ENCODE measurements around the gene ADM5.

Gene ADM5

DNA sequence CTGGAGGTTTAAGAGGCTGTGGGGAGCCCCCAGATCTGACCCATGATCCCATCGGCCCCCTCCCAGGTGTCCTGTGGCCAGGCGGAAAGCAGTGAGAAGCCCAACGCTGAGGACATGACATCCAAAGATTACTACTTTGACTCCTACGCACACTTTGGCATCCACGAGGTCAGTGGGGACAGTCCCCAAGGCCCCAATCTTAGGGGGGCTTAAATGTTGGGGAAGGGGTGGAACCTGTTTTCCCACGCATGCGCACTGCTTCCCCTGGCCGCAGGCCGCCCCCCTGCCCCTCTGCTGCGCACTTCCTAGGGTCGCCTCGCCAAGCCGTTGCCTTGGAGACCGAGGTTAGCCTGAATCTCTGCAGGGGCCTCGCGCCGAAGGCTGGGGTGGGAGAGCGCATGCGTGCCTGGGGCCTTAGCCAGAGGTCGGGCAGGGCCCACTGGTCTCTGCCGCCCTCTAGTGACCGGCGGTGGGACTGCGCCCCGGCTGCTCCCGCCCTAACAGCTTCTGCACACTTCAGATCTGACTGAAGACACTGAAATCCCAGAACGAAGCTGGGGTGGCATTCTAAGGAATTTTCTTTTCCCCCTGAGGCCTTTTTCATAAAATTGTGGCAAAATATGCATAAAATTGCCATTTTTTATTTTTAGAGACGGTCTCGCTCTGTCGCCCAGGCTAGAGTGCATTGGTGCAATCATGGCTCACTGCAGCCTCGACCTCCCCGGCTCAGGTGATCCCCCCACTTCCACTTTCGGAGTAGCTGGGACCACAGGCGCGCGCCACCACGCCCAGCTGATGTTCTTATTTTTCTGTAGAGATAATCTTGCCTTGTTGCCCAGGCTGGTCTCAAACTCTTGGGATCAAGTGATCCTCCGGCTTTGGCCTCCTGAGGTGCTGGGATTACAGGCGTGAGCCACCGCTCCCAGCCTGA is 8.7 kb upstream of the ADM5 start:
- DNase-seq = peak; percentile 79

DNA sequence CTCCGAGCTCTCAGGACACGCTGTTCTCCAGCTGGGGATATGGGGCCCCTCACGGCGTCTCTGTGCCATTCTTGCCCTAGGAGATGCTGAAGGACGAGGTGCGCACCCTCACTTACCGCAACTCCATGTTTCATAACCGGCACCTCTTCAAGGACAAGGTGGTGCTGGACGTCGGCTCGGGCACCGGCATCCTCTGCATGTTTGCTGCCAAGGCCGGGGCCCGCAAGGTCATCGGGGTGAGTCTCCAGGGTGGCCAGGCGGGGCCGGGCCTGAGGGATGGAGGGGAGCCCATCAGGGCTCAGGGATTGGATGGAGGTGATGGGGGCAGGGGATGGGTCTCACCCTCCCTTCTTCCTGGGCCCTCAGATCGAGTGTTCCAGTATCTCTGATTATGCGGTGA is 7.6 kb upstream of the ADM5 start:
- DNase-seq = no peak

DNA sequence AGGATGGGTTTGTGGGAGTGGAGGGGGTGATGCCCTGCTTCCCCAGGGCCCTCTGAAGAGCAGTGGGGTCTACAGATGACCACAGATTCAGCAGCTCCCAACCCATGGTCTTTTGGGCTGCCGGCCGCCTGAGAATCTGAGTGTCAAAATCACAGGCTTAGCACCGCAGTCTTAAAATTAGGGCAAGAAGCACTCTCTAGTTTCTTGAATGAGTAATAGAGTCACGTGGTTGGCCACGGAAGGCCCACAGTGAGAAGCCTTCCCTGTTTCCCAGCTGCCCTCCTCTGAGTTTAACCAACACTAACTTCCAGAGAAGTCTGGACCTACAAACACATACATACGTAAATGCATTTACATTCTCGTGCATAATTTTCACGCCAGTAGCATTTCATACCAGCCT is 7.1 kb upstream of the ADM5 start:
- no peak for DNase-seq

DNA sequence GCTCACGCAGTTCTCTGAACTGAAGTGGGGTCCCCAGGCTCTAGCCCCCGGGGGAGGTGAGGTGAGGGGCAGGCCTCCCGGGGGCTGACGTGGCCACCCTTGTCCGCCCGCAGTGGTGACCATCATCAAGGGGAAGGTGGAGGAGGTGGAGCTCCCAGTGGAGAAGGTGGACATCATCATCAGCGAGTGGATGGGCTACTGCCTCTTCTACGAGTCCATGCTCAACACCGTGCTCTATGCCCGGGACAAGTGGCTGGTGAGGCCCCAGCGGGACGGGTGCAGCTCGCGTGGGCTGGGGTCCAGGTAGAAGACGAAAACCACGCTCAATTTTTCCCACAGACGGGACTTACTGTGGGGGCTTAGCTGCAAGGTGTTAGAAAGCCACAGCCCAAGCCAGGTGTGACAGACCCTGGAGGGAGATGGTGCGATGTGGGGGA is 5.6 kb upstream of the ADM5 start:
- DNase-seq = no peak

DNA sequence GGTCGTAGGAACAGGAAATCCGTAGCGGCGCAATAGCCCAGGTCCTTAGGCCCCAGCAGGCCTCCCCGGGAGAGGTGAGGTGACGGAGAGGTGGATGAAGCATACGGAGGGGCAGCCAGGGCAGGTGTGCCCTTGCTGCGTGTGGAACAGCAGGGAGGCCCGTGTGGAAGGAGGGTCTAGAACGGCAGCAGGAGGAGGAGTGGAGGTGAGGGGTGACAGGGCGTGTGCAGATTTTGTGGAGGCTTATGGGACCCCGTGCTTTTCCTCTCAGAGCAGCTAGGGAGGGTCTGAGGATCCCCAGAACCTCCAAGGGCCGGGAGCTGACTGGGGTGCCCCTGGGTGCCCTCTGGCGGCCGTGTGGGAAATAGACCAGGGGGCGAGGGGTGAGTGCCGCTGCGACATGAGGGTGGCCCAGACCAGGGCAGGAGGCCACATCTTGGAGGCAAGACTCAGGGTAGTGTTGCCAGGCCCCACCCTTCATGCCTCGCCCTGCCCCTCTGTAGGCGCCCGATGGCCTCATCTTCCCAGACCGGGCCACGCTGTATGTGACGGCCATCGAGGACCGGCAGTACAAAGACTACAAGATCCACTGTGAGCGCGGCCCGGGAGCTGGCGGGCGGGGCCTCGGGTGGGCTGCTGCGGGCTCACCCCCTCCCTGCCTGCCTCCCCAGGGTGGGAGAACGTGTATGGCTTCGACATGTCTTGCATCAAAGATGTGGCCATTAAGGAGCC is 5.0 kb upstream of the ADM5 start:
- no peak for DNase-seq

DNA sequence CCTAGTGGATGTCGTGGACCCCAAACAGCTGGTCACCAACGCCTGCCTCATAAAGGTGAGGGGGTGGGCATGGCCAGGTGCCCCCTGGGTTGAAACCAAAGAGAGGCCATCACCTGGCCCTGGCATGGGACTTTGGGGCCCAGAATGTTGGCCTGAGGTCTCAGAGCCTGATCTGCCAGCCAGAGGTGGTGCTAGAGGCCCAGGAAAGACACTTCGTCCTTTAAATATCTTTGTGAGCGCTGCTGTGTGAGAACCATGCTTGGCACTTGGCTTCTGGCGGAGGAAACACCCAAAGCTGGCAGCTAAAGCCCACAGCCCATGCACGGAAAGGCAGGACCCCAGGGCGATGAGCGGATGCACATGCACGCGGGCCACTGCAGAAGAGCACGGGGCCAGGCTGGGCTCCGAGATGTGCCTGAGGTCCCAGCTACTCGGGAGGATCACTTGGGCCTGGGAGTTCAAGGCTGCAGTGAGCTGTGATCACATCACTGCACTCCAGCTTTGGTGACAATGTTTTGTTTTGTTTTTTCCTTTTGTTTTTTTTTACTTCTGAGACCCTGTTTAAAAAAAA is 4.3 kb upstream of the ADM5 start:
- no peak for DNase-seq

DNA sequence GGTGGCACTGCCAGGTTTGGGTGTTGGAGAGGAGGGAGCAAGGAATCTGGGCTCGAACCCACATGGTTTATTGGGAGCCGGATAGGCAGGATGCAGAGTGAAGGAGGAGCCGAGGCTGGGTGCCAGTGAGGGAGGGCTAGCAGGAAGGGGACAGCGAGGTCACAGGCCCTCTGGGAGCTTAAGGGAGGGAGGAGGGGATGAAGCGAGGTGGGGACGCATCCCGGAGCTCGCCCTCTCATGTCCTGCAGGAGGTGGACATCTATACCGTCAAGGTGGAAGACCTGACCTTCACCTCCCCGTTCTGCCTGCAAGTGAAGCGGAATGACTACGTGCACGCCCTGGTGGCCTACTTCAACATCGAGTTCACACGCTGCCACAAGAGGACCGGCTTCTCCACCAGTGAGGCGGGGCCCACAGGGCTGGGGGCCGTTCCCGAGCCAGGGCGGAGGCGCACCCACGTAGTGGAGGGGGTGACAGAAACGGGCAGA is 3.5 kb upstream of the ADM5 start:
- no peak for DNase-seq

DNA sequence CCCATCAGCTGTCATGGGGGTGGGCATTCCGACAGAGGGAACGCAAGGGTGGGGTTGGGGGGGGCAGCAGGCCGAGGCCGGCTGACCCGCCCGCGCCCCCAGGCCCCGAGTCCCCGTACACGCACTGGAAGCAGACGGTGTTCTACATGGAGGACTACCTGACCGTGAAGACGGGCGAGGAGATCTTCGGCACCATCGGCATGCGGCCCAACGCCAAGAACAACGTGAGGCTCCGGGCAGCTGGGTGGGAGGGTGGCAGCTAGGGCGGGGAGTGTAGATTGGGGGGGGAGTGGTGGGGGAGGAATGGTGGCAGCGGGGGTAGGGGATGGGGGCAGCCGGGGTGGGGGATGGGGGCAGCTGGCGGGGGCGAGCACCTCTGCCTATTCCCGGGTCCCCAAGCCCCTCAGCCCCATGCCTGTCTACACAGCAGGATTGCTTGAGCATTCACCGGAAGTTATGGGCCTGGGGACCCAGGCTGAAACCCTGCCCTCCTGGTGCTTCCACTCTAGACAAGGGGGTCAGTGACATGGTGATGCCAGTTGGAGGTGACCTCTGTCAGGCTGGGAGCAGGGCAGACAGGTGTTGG is 2.8 kb upstream of the ADM5 start:
- DNase-seq = no peak

DNA sequence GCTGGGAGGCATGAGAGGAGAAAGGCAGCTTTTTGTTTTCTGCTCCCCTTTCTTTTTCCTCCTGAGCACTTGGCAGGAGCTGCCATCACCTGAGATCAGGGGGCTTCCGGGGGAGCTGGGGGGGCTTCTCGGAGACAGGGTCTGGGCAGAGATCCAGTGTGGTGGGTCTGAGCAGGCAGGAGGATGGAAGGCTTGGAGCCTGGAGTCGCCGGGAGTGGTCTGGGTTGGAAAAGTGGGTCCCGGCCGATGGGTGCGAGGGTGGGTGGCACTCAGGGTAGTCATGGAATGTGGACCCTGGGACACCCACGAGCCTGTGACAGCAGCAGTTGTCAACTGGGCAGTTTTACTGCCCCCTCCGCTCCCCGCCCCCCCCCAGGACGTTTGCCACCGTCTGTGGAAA is 2.2 kb upstream of the ADM5 start:
- DNase-seq = no peak

DNA sequence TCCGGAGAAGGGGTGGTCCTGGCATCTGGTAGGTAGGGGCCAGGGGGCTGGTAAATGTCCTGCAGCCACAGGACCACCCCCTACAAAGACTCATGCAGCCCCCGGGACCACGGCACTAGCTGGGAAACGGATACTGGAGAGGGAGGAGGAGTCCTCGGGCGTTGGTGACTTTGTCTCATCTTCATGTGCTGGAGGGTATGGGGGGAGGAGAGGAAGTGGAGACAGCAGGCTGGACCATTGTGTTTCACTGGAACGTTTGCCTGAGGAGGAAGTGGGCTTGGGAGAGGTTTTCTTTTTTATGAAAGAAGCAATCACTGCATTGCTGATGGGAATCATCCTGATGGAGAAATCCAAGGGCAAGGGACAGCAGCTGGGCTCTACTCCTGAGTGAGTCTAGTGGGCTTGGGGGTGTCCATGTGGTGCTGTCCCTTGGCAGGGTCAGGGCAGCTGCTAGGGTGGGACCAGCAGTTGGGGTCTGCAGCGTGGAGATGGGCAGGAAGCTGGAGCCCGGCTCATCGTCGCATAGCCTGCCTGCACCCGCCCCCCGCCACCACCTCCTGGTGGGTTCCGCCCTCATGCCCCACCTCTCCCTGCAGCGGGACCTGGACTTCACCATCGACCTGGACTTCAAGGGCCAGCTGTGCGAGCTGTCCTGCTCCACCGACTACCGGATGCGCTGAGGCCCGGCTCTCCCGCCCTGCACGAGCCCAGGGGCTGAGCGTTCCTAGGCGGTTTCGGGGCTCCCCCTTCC is 1.7 kb upstream of the ADM5 start:
- DNase-seq = no peak

DNA sequence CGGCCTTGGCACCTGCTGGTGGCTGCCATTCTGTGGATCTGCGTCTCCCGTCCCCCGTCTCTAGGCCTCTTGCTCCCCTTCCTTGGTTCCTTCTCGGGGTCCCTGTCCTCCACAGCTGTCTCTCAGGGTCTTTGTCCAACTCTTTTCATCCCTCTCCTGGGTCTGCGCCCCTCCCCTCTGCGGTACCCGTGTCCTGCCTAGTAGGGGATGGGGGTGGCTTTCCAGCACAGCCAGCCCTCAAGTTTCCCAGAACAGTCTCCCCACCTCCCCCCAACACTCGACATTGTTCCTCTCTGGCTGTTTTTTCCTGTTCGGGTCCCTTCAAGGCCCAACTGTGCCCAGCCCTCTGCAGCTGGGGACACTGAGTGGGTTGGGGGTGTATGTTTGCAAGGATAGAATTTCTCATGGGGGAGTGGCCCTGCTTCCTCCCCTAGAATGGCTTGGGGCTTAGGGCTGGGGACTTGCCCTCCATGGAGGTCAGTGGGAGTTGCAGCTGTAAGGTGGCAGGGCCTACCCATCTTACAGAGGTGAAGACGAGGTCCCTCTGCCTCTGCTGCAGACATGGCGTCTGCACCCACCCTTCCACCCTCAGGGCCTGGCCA is 762 bp upstream of the ADM5 start:
- no peak for DNase-seq

DNA sequence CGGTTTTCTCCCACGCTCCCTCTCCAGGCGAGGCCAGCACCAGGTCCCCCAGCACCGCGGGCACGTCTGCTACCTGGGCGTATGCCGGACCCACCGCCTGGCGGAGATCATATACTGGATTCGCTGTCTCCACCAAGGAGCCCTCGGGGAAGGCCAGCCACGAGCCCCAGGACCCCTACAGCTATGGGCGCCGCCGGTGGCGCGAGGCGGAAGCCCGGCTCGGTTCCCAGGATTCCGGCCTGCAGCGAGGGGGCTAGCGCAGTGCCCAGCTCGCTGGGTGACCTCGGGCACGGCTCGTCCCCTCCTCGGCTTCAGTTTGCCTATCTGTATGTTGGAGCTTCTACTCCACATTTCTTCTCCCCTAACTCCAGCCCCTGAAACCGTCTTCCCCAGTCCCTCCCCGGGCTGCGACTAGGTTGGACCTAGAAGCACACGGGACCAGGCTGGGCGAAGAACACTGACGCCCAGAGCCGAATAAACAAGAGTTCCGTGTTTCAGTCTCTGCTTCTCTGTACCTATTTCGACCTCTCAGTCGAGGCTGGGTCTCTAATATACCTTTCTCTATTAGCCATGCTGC is 773 bp downstream of the ADM5 start:
- no peak for DNase-seq

DNA sequence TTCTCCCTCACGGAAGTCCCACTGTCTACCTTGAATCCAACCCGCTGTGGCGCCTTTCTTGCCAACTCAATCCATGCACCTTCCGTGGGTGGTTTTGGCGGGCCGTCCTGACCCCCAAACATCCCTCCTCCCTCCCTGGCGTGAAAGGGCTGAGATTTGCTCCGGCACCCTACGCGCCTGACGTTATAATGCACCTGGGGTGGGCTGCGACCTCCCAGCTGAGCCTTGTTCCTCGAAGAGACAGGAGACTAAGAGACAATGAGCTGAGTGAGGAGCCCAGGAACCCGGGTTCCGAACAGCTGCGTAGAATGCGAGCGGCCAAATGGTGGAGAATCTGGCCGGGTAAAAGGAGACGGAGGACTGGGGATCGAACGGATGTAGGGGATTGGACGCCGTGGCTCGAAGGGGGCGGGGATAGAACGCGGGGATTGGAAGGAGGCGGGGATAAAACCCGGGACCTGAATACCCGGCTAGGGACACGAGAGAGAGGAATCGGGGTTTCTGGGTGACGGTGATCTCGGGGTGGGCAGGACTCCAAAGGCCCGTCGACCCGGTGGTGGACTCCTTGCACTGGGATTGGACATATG is 1.4 kb downstream of the ADM5 start, which contains the start of gene CPT1C:
CPT1C (plus strand) TSS at position 461 of the 587 bp plus-strand sequence. CDS start 1,137 bp downstream, outside the sequence.
- peak; percentile 93 for DNase-seq

DNA sequence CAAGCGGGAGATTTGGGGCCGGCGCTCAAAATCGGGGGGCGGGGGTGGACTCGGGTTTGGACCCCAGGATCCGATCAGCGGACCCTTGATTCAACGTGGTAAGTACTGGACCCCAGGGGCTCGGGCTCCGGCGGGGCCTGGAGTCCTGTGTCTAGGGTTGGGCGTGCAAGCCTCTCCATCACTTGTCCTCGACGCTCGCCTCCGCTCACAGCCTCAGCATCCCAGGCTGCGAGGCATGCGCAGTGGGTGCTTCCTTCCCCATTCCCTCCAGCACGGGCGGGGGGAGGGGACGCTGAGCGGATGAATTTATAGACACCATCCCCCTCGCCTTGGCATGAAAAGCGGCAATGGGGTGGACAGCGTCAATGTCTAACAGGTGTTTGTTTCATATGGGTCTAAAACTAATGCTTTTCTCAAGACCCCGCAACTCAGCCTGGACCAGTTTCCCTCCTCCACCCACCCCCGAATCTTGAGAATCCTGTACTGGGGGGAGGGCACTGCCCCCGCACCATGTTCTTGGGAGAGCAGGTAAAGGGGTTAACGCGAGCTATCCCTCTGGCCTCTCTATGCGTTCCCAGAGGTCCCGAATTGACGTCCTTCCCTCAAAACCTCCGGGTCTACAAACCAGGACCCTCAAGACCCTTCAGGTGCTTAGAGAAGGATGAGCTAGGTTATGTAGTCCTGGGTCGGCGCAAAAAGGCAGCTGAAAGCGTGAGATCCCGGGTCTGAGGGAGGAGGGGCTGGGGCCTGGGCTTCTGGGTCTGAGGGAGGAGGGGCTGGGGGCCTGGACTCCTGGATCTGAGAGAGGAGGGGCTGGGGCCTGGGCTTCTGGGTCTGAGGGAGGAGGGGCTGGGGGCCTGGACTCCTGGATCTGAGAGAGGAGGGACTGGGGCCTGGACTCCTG is 2.1 kb downstream of the ADM5 start:
- DNase-seq = peak; percentile 55

DNA sequence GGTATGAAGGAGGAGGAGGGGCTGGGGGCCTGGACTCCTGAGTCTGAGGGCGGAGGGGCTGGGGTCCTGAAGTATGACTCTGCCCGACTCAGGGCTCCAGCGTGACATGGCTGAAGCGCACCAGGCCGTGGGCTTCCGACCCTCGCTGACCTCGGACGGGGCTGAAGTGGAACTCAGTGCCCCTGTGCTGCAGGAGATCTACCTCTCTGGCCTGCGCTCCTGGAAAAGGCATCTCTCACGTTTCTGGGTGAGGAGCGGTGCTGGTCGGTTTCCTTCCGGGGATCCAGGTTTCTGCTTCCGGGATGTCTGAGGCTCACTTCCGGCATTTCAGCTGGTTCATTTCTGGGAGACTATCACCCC is 2.7 kb downstream of the ADM5 start:
- no peak for DNase-seq

DNA sequence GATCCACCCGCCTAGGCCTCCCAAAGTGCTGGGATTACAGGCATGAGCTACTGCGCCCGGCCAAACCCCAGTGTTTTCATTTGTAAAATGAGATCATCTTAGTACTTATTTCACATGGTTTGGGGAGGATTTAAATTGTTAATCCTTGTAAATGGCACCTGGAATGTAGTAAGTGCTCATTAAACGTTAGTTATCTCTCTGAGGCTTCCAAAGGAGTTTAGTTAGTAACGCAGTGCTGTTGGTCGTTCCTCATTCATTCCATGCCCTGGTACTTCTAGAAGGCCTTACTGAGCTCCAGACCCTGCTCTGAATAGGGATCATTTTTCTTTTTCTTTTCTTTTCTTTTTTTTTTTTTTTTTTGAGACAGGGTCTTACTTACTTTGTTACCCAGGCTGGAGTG is 6.7 kb downstream of the ADM5 start:
- no peak for DNase-seq

DNA sequence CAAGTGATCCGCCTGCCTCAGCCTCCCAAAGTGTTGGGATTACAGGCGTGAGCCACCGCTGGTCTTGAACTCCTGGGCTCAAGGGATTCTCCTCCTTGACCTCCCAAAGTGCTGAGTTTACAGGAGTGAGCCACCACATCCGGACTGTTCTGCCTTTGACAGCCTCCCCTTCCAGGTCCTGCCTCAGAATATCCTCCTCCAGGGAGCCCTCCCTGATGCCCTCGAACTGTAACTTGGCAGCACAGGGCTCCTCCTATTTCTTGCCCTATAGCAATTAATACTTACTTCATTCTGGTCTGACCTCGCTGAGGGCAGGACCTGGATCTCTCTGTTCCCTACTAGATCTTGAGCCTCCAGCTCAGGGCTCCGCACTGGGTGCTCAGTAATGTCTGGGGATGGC is 7.5 kb downstream of the ADM5 start:
- DNase-seq = no peak

DNA sequence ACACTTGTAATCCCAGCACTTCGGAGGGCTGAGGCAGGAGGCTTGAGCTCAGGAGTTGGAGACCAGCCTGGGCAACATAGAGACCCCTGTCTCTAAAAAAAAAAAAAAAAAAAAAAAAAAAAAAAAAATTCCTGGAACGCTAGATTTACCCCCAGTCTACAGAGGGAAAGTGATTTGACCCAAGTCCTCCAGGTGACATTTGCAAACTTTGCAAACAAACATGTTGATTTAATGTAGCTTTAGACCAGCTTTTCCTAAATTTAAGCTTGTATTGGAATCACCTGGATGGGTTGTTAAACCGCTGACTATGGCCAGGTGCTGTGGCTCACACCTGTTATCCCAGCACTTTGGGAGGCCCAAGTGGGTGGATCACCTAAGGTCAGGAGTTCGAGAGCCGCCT is 10.0 kb downstream of the ADM5 start:
- DNase-seq = no peak

DNA sequence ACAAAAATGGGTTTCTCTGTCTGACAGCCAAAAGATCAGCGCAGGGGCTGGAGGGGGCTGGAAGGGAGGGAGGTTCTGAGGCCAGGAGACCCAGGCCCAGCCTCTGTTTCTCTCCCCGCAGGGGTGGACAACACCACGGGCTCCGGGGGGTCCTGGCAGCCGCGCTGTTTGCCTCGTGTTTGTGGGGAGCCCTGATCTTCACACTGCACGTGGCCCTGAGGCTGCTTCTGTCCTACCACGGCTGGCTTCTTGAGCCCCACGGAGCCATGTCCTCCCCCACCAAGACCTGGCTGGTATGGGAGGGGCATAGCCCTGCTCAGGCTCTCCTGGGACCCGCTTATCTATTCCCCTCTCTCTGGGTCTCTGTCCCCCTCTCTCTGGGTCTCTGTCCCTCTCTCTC is 11.2 kb downstream of the ADM5 start:
- no peak for DNase-seq

DNA sequence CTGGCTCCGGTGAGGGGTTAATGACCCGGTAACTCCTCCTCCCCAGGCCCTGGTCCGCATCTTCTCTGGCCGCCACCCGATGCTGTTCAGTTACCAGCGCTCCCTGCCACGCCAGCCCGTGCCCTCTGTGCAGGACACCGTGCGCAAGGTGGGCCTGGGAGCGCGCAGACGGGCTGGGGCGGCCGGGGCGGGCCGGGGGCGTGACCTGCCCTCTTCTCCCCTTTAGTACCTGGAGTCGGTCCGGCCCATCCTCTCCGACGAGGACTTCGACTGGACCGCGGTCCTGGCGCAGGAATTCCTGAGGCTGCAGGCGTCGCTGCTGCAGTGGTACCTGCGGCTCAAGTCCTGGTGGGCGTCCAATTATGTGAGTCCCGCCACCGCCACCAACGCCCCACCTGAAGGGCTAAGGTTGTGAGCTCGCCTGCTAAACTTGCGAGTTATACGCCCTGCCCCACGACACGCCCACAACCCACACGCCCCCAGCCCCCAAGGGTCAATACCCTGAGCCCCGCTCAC is 11.9 kb downstream of the ADM5 start:
- no peak for DNase-seq
